ENCODE results near the gene ARHGEF25. TPM values are rescaled to one million over a fixed set of nuclear protein-coding genes. Genes with fewer than 3 reads are reported as not detected.
A peak's percentile ranks its signal among the peaks of the same experiment; 100 is the strongest.

The ARHGEF25 gene
- total and polyA plus RNA-seq, 2 of the 13 experiments (the other 11 are each of a cell fraction or from before 2014, with no cell fraction given), result 11.5 to 12.5 TPM

GRCh38 chr12:57579677-57580465, 31.4 kb upstream of the ARHGEF25 start (continued):
- peak; percentile 94 for TF ChIP-seq PAXIP1 (CRISPR knock-in tag; conservative IDR thresholded peaks at IDR 0.05)
- TF ChIP-seq MAFF (IDR thresholded peaks at IDR 0.05; ENCODE audit: low read depth, low read length), result peak; percentile 55; the same call in 1 of the 2 replicates
- peak; percentile 75; the same call in 1 of the 2 replicates for TF ChIP-seq LCORL (IDR thresholded peaks at IDR 0.05)
- TF ChIP-seq LCORL (CRISPR knock-in tag; IDR thresholded peaks at IDR 0.05), result no peak
- TF ChIP-seq ZNF569 (CRISPR knock-in tag; IDR thresholded peaks at IDR 0.05; ENCODE audit: borderline replicate concordance), result no peak
- TF ChIP-seq NR0B2 (CRISPR knock-in tag; IDR thresholded peaks at IDR 0.05), result no peak
- TF ChIP-seq MAZ (IDR thresholded peaks at IDR 0.05; ENCODE audit: borderline replicate concordance, low read depth, low read length), result peak; percentile 33; the same call in 1 of the 2 replicates
- no peak for TF ChIP-seq MAZ (CRISPR knock-in tag; IDR thresholded peaks at IDR 0.05; ENCODE audit: low read depth)
- TF ChIP-seq ZNF574 (CRISPR knock-in tag; IDR thresholded peaks at IDR 0.05), result peak; percentile 69
- TF ChIP-seq RCOR2 (CRISPR knock-in tag; IDR thresholded peaks at IDR 0.05), result 0 out of 2 replicates have a peak, but pooled peaks have one; percentile 7
- TF ChIP-seq CREM (IDR thresholded peaks at IDR 0.05), result peak; percentile 73
- TF ChIP-seq CREM (CRISPR knock-in tag; IDR thresholded peaks at IDR 0.05), result no peak
- TF ChIP-seq ZNF264 (CRISPR knock-in tag; IDR thresholded peaks at IDR 0.05), result 0 out of 2 replicates have a peak, but pooled peaks have one; percentile 14
- TF ChIP-seq ZBED4 (CRISPR knock-in tag; IDR thresholded peaks at IDR 0.05; ENCODE audit: borderline replicate concordance), result 0 out of 2 replicates have a peak, but pooled peaks have one; percentile 31
- no peak for TF ChIP-seq THAP8 (CRISPR knock-in tag; IDR thresholded peaks at IDR 0.05; ENCODE audit: borderline replicate concordance)
- peak; percentile 26; the same call in 1 of the 2 replicates for TF ChIP-seq SMC3 (IDR thresholded peaks at IDR 0.05; ENCODE audit: low read length)
- no peak for TF ChIP-seq PHF8 (CRISPR knock-in tag; IDR thresholded peaks at IDR 0.05)
- TF ChIP-seq JUND (CRISPR knock-in tag; IDR thresholded peaks at IDR 0.05), result peak; percentile 86
